GM19397 (cell line): ENCODE data around the gene HMGCR.

Experiments
- ATAC-seq: cut with Tn5 transposase; IDR thresholded peaks from one replicate; pipeline ENCODE4 v1.9.1; 2021; ENCODE audit warnings: mild to moderate bottlenecking, moderate library complexity; ENCODE audit not compliant: unreplicated experiment

The HMGCR gene

GRCh38 chr5:75340714-75341478 lies 3.9 kb downstream of the HMGCR start:
- no peak for ATAC-seq

GRCh38 chr5:75341934-75342333 lies 4.9 kb downstream of the HMGCR start:
- no peak for ATAC-seq

GRCh38 chr5:75342836-75343235 lies 5.8 kb downstream of the HMGCR start:
- no peak for ATAC-seq

- no peak for ATAC-seq
These were observed 11.2 kb downstream of the HMGCR start for GRCh38 chr5:75348241-75348640.

DNA sequence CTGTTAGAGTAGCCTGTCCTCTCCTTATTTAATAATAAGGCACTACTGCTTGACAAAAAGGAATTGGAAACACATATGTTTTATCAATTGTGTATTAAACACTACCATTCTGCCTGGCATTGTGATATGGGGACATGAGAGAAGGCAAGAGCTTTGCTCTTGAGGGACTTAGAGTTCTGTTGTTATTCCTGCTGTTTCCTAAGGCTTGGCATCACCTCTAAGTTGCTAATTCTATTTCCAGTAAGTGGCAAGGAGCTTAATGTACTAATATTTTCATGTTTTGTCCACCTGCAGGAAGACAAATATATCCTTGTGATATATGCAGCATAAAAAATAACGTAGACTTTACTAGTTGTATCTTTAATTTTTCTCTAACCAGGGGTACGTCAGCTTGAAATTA lies 12.6 kb downstream of the HMGCR start:
- no peak for ATAC-seq

DNA sequence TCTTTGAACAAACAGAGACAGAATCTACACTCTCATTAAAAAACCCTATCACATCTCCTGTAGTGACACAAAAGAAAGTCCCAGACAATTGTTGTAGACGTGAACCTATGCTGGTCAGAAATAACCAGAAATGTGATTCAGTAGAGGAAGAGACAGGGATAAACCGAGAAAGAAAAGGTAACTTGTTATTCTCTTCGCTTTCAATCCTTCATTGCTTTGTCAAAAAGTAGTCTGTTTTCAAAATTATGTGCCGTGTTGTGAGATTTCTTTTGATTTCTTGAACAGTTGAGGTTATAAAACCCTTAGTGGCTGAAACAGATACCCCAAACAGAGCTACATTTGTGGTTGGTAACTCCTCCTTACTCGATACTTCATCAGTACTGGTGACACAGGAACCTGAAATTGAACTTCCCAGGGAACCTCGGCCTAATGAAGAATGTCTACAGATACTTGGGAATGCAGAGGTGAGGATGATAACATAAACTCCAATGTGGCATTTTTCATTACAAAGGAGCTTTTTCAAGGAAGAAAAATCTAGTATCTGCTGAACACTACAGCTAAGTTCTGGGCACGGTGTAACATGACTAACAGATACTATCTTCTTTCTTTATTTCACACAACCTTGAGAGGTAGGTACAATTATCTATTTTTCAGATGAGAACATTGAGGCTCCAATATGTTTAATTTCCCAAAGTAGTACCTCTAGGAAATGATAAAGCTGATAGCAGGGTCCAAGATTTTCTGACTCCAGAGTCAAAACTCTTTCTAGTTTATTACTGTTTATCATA lies 14.3 kb downstream of the HMGCR start:
- ATAC-seq, result no peak

GRCh38 chr5:75355236-75355635 lies 18.2 kb downstream of the HMGCR start:
- no peak for ATAC-seq

- ATAC-seq, result no peak
These were observed 19.7 kb downstream of the HMGCR start for GRCh38 chr5:75356719-75357118.

- no peak for ATAC-seq
These were observed 21.1 kb downstream of the HMGCR start for GRCh38 chr5:75358117-75358516.

- no peak for ATAC-seq
These were observed 24.3 kb downstream of the HMGCR start for GRCh38 chr5:75361310-75361709.

GRCh38 chr5:75362474-75362975 lies 25.5 kb downstream of the HMGCR start:
- ATAC-seq, result no peak

DNA sequence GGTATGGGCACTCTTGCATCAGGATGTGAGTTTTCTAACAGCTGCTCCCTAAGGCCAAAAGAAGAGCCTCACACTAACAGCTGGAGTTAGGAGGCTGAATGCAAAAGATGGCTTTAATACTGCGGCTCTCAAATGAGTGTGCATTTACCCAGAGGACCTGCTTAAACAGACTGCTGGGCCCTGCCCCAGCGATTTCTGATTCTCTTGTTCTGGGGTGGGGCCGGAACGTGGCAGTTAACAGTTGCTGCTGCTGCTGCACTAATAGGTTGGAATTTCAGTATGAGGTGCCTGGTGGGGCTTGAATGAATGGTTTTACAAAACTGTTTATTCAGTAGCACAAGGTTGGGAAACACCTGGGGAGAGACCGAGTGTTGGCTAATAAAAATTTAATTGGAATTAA lies 26.1 kb downstream of the HMGCR start:
- ATAC-seq, result no peak

DNA sequence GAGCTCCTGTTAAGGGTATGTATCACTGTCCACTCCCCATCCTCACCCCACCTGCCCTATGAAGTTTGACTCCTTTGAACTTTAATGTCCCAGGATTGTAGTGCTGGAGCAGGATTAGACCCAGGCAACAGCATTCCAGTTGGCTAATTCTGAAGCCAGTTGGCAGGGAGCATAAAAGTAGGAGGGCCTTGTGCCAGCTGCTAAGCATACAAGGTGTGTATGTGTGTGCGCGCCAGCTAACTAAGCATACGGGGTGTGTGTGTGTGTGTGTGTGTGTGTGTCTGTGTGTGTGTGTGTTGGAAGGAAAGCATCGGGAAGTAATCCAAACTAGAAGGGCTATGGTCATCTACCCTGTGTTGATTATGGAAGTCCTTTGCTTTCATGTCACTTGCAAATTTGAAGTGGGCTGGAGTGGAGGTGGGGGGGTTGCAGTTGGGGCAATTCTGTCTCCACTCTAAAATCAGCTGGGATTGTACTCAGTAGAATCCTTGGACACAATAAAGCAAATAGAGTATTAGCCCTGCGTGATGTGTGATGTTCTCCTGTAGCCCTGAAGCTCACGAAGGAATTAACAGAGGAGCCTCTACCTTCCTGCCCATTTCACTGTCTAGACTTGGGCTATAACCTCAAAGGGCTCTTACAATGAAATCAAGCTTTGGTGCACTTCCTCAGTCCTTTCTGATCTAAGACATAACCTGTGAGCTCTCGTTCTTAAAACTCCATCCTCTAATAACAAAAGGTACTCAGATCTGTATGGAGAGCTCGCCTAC lies 26.9 kb downstream of the HMGCR start:
- no peak for ATAC-seq

GRCh38 chr5:75364571-75365280 lies 27.7 kb downstream of the HMGCR start:
- no peak for ATAC-seq

DNA sequence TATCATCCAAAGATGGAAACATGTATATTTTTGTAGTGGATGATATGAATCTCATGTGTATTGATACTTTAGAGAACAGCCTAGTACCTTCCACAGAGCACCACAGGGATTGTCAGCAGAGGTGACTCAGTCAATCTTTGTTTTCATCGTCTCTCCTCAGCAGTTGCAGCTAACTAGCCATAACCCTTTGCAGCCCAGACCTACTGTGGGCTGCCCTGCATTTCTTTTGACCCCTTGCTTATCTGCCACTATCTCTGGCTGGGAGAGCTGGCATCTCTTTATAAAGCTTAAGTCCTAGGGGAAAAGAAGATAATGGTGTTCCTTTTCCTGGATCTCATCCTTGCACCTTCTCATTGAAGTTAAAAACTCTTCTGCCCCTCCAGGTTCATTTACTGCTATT lies 28.7 kb downstream of the HMGCR start:
- no peak for ATAC-seq

GRCh38 chr5:75366787-75367186 lies 29.8 kb downstream of the HMGCR start:
- peak; percentile 41 for ATAC-seq

DNA sequence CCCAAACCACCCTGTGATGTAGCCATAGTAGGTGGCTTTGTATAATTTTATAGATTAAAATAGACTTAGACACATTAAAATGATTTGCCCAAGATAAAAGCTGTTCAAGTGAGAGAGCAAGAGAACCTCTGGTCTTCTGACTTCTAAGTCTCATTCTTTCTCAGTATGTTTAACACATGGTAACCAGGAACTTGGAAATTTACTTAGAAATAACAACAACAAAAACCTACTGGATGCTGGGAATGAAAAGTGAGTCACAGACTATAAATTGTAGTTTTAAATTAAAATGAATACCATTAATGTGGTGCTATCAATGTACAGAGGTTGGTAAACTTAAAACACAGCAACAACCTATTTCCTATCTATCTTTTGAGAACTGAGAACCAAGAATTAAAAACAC lies 30.4 kb downstream of the HMGCR start:
- ATAC-seq, result no peak

GRCh38 chr5:75368391-75368790 lies 31.4 kb downstream of the HMGCR start:
- no peak for ATAC-seq

DNA sequence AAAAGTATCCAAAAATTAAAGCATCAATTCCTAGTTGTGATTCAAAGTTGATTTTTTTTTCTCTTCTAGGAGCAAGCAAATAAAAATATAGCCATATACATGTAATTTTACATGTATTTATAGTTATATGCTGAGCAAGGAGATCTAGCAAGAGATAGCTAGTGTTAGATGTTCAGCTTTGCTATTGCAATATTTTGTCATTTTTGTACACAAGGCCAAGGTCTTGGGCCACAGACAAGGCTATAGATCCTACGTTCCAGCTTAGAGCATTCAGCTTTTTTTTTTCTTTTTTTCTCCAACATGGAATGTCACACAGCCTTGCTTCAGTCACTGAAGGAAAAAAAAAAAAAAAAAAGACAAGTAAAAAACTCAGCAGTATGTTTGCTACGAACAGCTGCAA lies 36.8 kb downstream of the HMGCR start:
- no peak for ATAC-seq

- no peak for ATAC-seq
These were observed 37.4 kb downstream of the HMGCR start for GRCh38 chr5:75374394-75374814.

GRCh38 chr5:75375414-75375813 lies 38.4 kb downstream of the HMGCR start:
- ATAC-seq, result no peak
